Ishikawa (cell line): ENCODE data around the gene MAPK8IP2.

Experiments used
- CREB1 ChIP-seq: IDR thresholded peaks from 2 replicates; pipeline ENCODE4 v1.6.1; 2012; ENCODE audit warnings: low read depth
- EGR1 ChIP-seq: IDR thresholded peaks from 2 replicates; pipeline ENCODE4 v1.6.1; 2012
- EP300 ChIP-seq: IDR thresholded peaks from 2 replicates; pipeline ENCODE4 v1.6.1; 2012; ENCODE audit warnings: borderline replicate concordance
- FOXM1 ChIP-seq: IDR thresholded peaks from 2 replicates; pipeline ENCODE4 v1.6.1; 2012; ENCODE audit warnings: low read depth, borderline replicate concordance
- MAX ChIP-seq: IDR thresholded peaks from 2 replicates; pipeline ENCODE4 v1.6.1; 2012
- RAD21 ChIP-seq: IDR thresholded peaks from 2 replicates; pipeline ENCODE4 v1.6.1; 2012; ENCODE audit warnings: low read depth
- REST ChIP-seq: IDR thresholded peaks from 2 replicates; pipeline ENCODE4 v1.6.1; 2012; ENCODE audit warnings: low read depth, mild to moderate bottlenecking
- TAF1 ChIP-seq: IDR thresholded peaks from 2 replicates; pipeline ENCODE4 v1.6.1; 2012; ENCODE audit warnings: low read depth, mild to moderate bottlenecking
- USF1 ChIP-seq: IDR thresholded peaks from 2 replicates; pipeline ENCODE4 v1.6.1; 2012

GRCh38 chr22:50586416-50586815 lies 14.2 kb upstream of the MAPK8IP2 start:
- TF ChIP-seq REST, result no peak
- TF ChIP-seq EP300, result no peak
- no peak for TF ChIP-seq USF1
- TF ChIP-seq TAF1, result no peak
- no peak for TF ChIP-seq MAX
- TF ChIP-seq FOXM1, result no peak
- TF ChIP-seq CREB1, result no peak
- no peak for TF ChIP-seq RAD21
- TF ChIP-seq EGR1, result no peak
